ENCODE measurements around the gene BACH2. TPM values are rescaled to one million over a fixed set of nuclear protein-coding genes. Genes with fewer than 3 reads are reported as not detected.

Gene BACH2
- total and polyA plus RNA-seq, 9 of the 15 experiments (the other 6 are each of a cell fraction or from before 2014, with no cell fraction given) = 0.06 to 3.1 (median 0.59) TPM

GRCh38 chr6:90093558-90094073 lies 203.0 kb downstream of the BACH2 start:
- in situ Hi-C loops (cut with MboI) = no loop called here
- no peaks in the 10 kb centered on the region for H3K9me3 ChIP-seq (replicated peaks; ENCODE audit: control insufficient read depth, insufficient read depth, low read depth, low read length)
- H3K79me2 ChIP-seq (ENCODE audit: control insufficient read depth, insufficient read depth, low read length) = no peaks in the 10 kb centered on the region
- no TSS peak for BruUV-seq (replicated peaks)
- no peak overlapping the region for H3K27ac ChIP-seq (ENCODE audit: extremely low read depth, low read depth, low read length)
- H3K9ac ChIP-seq (ENCODE audit: insufficient read depth in 1 of 2, low read depth in 2 of 2, low read length in 2 of 2) = no peak overlapping the region
- H3K4me1 ChIP-seq (replicated peaks in 1 of 2; ENCODE audit: control insufficient read depth in 2 of 2, insufficient read depth in 2 of 2, low read length in 2 of 2) = no peaks in the 10 kb centered on the region
- CTCF ChIA-PET (ENCODE audit: low intra/inter-chr PET ratio) = no interaction called here
- no peaks in the 10 kb centered on the region for H3K36me3 ChIP-seq (ENCODE audit: control insufficient read depth, insufficient read depth, low read length)
- H3K4me3 ChIP-seq = no peak overlapping the region
- intact Hi-C loops (cut with micrococcal nuclease) = no loop called here
- POLR2A ChIA-PET = no interaction called here
- FAIRE-seq (no peak), ATAC-seq (no peak), DNase-seq (ENCODE audit: extremely low read depth in 1 of 4, low spot score in 3 of 4) (no peak)
- no peaks in the 10 kb centered on the region for H3K27me3 ChIP-seq (ENCODE audit: control insufficient read depth in 2 of 2, insufficient read depth in 2 of 2, low read length in 2 of 2)
- WGBS (ENCODE audit: insufficient coverage, low coverage, missing lambda C conversion rate) = 28% methylated on average over 3 of the region's 3 CpGs
- no peak overlapping the region for H3K4me2 ChIP-seq (ENCODE audit: insufficient read depth, low read length)
- TF ChIP-seq MTA1 (IDR thresholded peaks at IDR 0.05; ENCODE audit: borderline replicate concordance) (no peak), FOXJ2 (tag; IDR thresholded peaks at IDR 0.05) (no peak), E4F1 (CRISPR knock-in tag; IDR thresholded peaks at IDR 0.05; ENCODE audit: borderline replicate concordance) (no peak), SIX5 (IDR thresholded peaks at IDR 0.05; ENCODE audit: borderline replicate concordance in 1 of 2, insufficient read depth in 1 of 2, low read depth in 1 of 2, low read length in 2 of 2) (no peak), OTX1 (CRISPR knock-in tag; IDR thresholded peaks at IDR 0.05) (no peak), MXI1 (IDR thresholded peaks at IDR 0.05; ENCODE audit: low read depth, low read length) (no peak), PML (IDR thresholded peaks at IDR 0.05; ENCODE audit: low read length) (no peak), SNIP1 (IDR thresholded peaks at IDR 0.05; ENCODE audit: low read depth) (no peak), TOE1 (IDR thresholded peaks at IDR 0.05; ENCODE audit: borderline replicate concordance) (no peak), TOE1 (CRISPR knock-in tag; IDR thresholded peaks at IDR 0.05; ENCODE audit: borderline replicate concordance, low read depth) (no peak), DDX20 (tag; IDR thresholded peaks at IDR 0.05; ENCODE audit: low read depth) (no peak), RBM14 (IDR thresholded peaks at IDR 0.05; ENCODE audit: borderline replicate concordance, insufficient read depth, low read depth, low read length) (no peak), ZBTB2 (IDR thresholded peaks at IDR 0.05) (no peak), ZBTB5 (IDR thresholded peaks at IDR 0.05) (no peak)
- no peak overlapping the region for H2AFZ ChIP-seq (ENCODE audit: low read depth, low read length)
- no peaks in the 10 kb centered on the region for H3K9me1 ChIP-seq (ENCODE audit: control insufficient read depth, insufficient read depth, low read length)
- H4K20me1 ChIP-seq (replicated peaks; ENCODE audit: control insufficient read depth, insufficient read depth, low read length) = no peaks in the 10 kb centered on the region

Measured in K562 (cell line).